Endothelial cell of umbilical vein (primary cell): ENCODE measurements around the gene USH2A. TPM values are rescaled to one million over a fixed set of nuclear protein-coding genes. Genes with fewer than 3 reads are reported as not detected.

Source experiments
- BruUV-seq: library from RNA; stranded (reverse); fragments of 400-500 nt; replicated peaks from 2 replicates; lab custom pipeline; 2021; lab: Mats Ljungman, UMichigan
- CTCF ChIA-PET: fragments of 300-600, 350-600 bp; sonication (Branson Sonifier 250); formaldehyde crosslinking; loops from one replicate; lab custom pipeline; 2021; ENCODE audit warnings: antibody characterized with exemption, inconsistent platforms; lab: Charles Lee
- POLR2A ChIA-PET: fragments of 300-600, 350-600 bp; sonication (Branson Sonifier 250); formaldehyde crosslinking; loops from one replicate; lab custom pipeline; 2021; ENCODE audit warnings: antibody characterized with exemption, inconsistent platforms; lab: Charles Lee
- DNase-seq: peaks from one replicate; pipeline ENCODE4 v3.0.0-alpha.2; 2011; ENCODE audit warnings: low read depth, low spot score
- FAIRE-seq: peaks from 2 replicates; lab custom pipeline; 2011; peaks lifted over from hg19 to GRCh38; lab: Jason Lieb, UNC
- H2AFZ ChIP-seq: 2 replicates; pipeline ENCODE4 v1.6.0; 2012; ENCODE audit warnings: low read depth, low read length, control low read depth, inconsistent platforms
- H3K27ac ChIP-seq: 2 replicates; pipeline ENCODE4 v1.5.1; 2011; ENCODE audit warnings: low read depth, mild to moderate bottlenecking, control low read depth, low read length, moderate library complexity; ENCODE audit not compliant: insufficient read depth
- H3K27me3 ChIP-seq, 2 experiments: 2 replicates each; pipeline versions ENCODE4 v1.6.0 to v1.6.1; 2011; ENCODE audit warnings: low read length in 2 of 2, mixed read lengths in 1 of 2; ENCODE audit not compliant: control insufficient read depth in 2 of 2, insufficient read depth in 2 of 2
- H3K36me3 ChIP-seq, 2 experiments: 2 replicates in 1 of 2; 3 replicates in 1 of 2; pipeline ENCODE4 v1.5.1; 2011; ENCODE audit warnings: low read length in 2 of 2, mild to moderate bottlenecking in 1 of 2, moderate library complexity in 1 of 2; ENCODE audit not compliant: control insufficient read depth in 2 of 2, insufficient read depth in 2 of 2; ENCODE audit errors: extremely low read depth in 1 of 2
- H3K4me1 ChIP-seq: 3 replicates; pipeline ENCODE4 v1.5.1; 2011; ENCODE audit warnings: mild to moderate bottlenecking, low read length; ENCODE audit not compliant: control insufficient read depth, insufficient read depth; ENCODE audit errors: extremely low read depth
- H3K4me2 ChIP-seq: 2 replicates; pipeline ENCODE4 v1.6.1; 2011; ENCODE audit warnings: low read length, control low read depth, mixed read lengths; ENCODE audit not compliant: insufficient read depth
- H3K4me3 ChIP-seq, 3 experiments: fragments of 200-600 bp in 1 of 3; sonication (generic), shearing (Covaris generic) in 1 of 3; replicated peaks in 1 of 3; 2 replicates each; pipeline ENCODE4 v1.5.1; 2011 to 2016; ENCODE audit warnings: control low read depth in 3 of 3, low read length in 3 of 3, mild to moderate bottlenecking in 2 of 3, inconsistent platforms in 1 of 3, low read depth in 1 of 3, moderate library complexity in 1 of 3; ENCODE audit not compliant: insufficient read depth in 1 of 3
- H3K79me2 ChIP-seq: 2 replicates; pipeline ENCODE4 v1.6.0; 2012; ENCODE audit warnings: low read length, inconsistent platforms; ENCODE audit not compliant: control insufficient read depth, insufficient read depth
- H3K9ac ChIP-seq: replicated peaks from 2 replicates; pipeline ENCODE3; 2011; ENCODE audit warnings: low read length, control low read depth; ENCODE audit not compliant: insufficient read depth; ENCODE audit errors: extremely low read depth
- H3K9me1 ChIP-seq: replicated peaks from 3 replicates; pipeline ENCODE4 v1.6.0; 2011; ENCODE audit warnings: mild to moderate bottlenecking, low read length; ENCODE audit not compliant: control insufficient read depth, insufficient read depth; ENCODE audit errors: extremely low read depth
- H3K9me3 ChIP-seq: replicated peaks from 2 replicates; pipeline ENCODE4 v1.5.1; 2012; ENCODE audit warnings: low read length, inconsistent platforms; ENCODE audit not compliant: control insufficient read depth, insufficient read depth
- H4K20me1 ChIP-seq: replicated peaks from 2 replicates; pipeline ENCODE3; 2011; ENCODE audit warnings: mild to moderate bottlenecking, low read length; ENCODE audit not compliant: control insufficient read depth, insufficient read depth; ENCODE audit errors: extremely low read depth
- EZH2 ChIP-seq: IDR thresholded peaks from 2 replicates; pipeline ENCODE4 v1.6.1; 2012; ENCODE audit warnings: borderline replicate concordance, low read depth, mild to moderate bottlenecking, moderate library complexity, low read length, inconsistent platforms; ENCODE audit not compliant: severe bottlenecking
- FOS ChIP-seq: IDR thresholded peaks from 2 replicates; pipeline ENCODE4 v1.6.1; 2011; ENCODE audit warnings: mild to moderate bottlenecking, low read length, moderate library complexity, borderline replicate concordance; ENCODE audit not compliant: insufficient read depth
- GATA2 ChIP-seq: IDR thresholded peaks from 2 replicates; pipeline ENCODE4 v1.7.0; 2011; ENCODE audit warnings: low read depth, mild to moderate bottlenecking, moderate library complexity, mixed read lengths, low read length; ENCODE audit not compliant: insufficient read length, insufficient read depth
- JUN ChIP-seq: IDR thresholded peaks from 2 replicates; pipeline ENCODE4 v1.6.1; 2011; ENCODE audit warnings: borderline replicate concordance, low read depth; ENCODE audit not compliant: insufficient read length, insufficient read depth
- POLR2A ChIP-seq: IDR thresholded peaks from 2 replicates; pipeline ENCODE4 v1.6.1; 2012; ENCODE audit warnings: low read depth, mild to moderate bottlenecking, control low read depth, low read length
- dilution Hi-C: fragments of 300-500 bp; cut with MboI; formaldehyde crosslinking; loops from one replicate; pipeline ENCODE4 v1.15.0; 2019; ENCODE audit warnings: low sequenced_read_pairs; ENCODE audit not compliant: extremely low pct_ligation_motif_present
- intact Hi-C: fragments of 100-400 bp; cut with micrococcal nuclease; formaldehyde crosslinking; loops from one replicate; pipeline ENCODE4 v1.10.0; 2022
- polyA plus RNA-seq, 4 experiments: library from polyadenylated mRNA; depleted of rRNA in 3 of 4; stranded (reverse) in 3 of 4; unstranded in 1 of 4; fragments of >200 nt; gene quantifications; 2 replicates each; pipeline versions ENCODE4 v1.2.1 to v1.2.3, GENCODE V29; 2011 to 2012; ENCODE audit warnings: missing spikeins in 1 of 4
- total RNA-seq: library from RNA; stranded (reverse); gene quantifications from 2 replicates; pipeline ENCODE4 v1.2.3, GENCODE V29; 2021
- TF ChIP-seq, protein P1 (sequence below), 2 donors: IDR thresholded peaks; 1 replicate in 1 of 2; 2 replicates in 1 of 2; pipeline ENCODE4 v1.5.1; 2011; ENCODE audit warnings: low read length in 2 of 2, mild to moderate bottlenecking in 2 of 2, moderate library complexity in 2 of 2, control low read depth in 1 of 2, inconsistent platforms in 1 of 2, low read depth in 1 of 2; ENCODE audit not compliant: insufficient read depth in 1 of 2; ENCODE audit errors: extremely low read depth in 1 of 2

USH2A gene
- total and polyA plus RNA-seq, 2 donors (not counting 3 experiments of a cell fraction or from before 2014, with no cell fraction given): not detected

DNA sequence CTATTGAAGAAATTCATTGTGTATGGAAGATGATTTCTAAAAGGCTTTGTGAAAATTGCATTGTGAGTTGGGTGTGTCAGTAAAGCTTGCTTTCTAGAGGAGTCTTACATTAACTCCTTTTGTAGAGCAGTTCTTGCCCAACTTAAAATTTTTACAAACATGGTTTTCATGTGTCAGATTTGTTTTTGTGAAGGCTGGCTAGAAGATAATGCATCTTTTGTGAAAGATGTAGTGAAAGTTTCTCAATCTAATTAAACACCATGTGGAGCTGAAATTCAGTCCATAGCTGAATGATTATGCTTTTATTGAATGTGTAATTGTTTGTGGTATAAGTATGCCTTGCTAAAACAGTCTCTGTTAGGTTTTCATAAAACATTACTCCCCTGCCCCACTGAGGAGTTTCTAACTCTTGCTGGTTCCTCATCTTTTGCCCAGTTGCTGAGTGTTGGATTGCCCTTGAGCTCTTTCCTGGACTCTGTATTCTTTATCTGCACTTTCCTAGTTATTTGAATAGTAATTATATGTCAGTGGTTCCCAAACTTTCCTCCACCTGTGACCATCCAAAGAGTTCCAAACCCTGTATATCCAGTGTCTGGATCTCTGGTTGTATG, 818.1 kb downstream of the USH2A start:
- Histone ChIP-seq H2AFZ (no peak overlapping the region), H3K4me3 (no peak overlapping the region), H3K9ac (no peak overlapping the region), H3K27ac (no peak overlapping the region), H4K20me1 (no peaks in the 10 kb centered on the region), H3K79me2 (no peaks in the 10 kb centered on the region), H3K27me3 (no peaks in the 10 kb centered on the region), H3K9me3 (no peaks in the 10 kb centered on the region), H3K36me3 (peaks cover 0 to 5% of the 10 kb centered on the region in 2 experiments), H3K4me2 (no peak overlapping the region), H3K4me1 (no peaks in the 10 kb centered on the region), H3K9me1 (no peaks in the 10 kb centered on the region)
- ChIA-PET POLR2A (no interaction called here), CTCF (interaction anchor here (0.6 to 1.8 kb wide), 8 partner anchors 9 to 796 kb away, joined by 3 to 5 read pairs (median 3); no protein-coding TSS in a partner anchor)
- no peak for FAIRE-seq
- intact Hi-C loops (no loop called here), dilution Hi-C loops (no loop called here)
- TF ChIP-seq EZH2 (no peak), JUN (no peak), GATA2 (no peak), POLR2A (no peak), FOS (no peak)
- TF ChIP-seq, protein P1, sequence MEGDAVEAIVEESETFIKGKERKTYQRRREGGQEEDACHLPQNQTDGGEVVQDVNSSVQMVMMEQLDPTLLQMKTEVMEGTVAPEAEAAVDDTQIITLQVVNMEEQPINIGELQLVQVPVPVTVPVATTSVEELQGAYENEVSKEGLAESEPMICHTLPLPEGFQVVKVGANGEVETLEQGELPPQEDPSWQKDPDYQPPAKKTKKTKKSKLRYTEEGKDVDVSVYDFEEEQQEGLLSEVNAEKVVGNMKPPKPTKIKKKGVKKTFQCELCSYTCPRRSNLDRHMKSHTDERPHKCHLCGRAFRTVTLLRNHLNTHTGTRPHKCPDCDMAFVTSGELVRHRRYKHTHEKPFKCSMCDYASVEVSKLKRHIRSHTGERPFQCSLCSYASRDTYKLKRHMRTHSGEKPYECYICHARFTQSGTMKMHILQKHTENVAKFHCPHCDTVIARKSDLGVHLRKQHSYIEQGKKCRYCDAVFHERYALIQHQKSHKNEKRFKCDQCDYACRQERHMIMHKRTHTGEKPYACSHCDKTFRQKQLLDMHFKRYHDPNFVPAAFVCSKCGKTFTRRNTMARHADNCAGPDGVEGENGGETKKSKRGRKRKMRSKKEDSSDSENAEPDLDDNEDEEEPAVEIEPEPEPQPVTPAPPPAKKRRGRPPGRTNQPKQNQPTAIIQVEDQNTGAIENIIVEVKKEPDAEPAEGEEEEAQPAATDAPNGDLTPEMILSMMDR (IDR thresholded peaks at IDR 0.05; ENCODE audit: extremely low read depth in 1 of 2, insufficient read depth in 1 of 2, low read depth in 1 of 2, low read length in 2 of 2): no peak
- DNase-seq: no peak
- no TSS peak for BruUV-seq
